Fibroblast of the aortic adventitia (primary cell): ENCODE measurements around the gene HGF. TPM values are rescaled to one million over a fixed set of nuclear protein-coding genes. Genes with fewer than 3 reads are reported as not detected.
A peak's percentile ranks its signal among the peaks of the same experiment; 100 is the strongest.

Experiments used
- DNase-seq: peaks from one replicate; pipeline ENCODE4 v3.0.0-alpha.2; 2010; ENCODE audit warnings: low read depth
- H3K4me3 ChIP-seq: 2 replicates; pipeline ENCODE4 v1.5.1; 2011; ENCODE audit warnings: low read depth, mild to moderate bottlenecking, control low read depth, low read length, moderate library complexity
- CTCF ChIP-seq: IDR thresholded peaks from 2 replicates; pipeline ENCODE4 v1.5.1; 2011; ENCODE audit warnings: mild to moderate bottlenecking, low read length, control low read depth, inconsistent platforms; ENCODE audit not compliant: insufficient read depth
- total RNA-seq: library from RNA; depleted of rRNA; stranded (reverse); fragments of >200 nt; gene quantifications from 2 replicates; pipeline ENCODE4 v1.2.3, GENCODE V29; 2012; ENCODE audit warnings: low replicate concordance

The HGF gene
- total RNA-seq, 1 donor: 194 TPM

GRCh38 chr7:81721437-81721836 is 48.4 kb downstream of the HGF start:
- DNase-seq: no peak
- TF ChIP-seq CTCF: no peak
- H3K4me3 ChIP-seq: no peak overlapping the region

- no peak for DNase-seq
- no peak for TF ChIP-seq CTCF
Observed at GRCh38 chr7:81719865-81720264, 50.0 kb downstream of the HGF start.

GRCh38 chr7:81715984-81716588 is 53.8 kb downstream of the HGF start:
- DNase-seq: peak; percentile 56
- peak; percentile 39 for TF ChIP-seq CTCF
- H3K4me3 ChIP-seq: no peak overlapping the region

More at GRCh38 chr7:81719865-81720264, 50.0 kb downstream of the HGF start:
- H3K4me3 ChIP-seq: no peak overlapping the region

GRCh38 chr7:81714306-81714705 is 55.5 kb downstream of the HGF start:
- H3K4me3 ChIP-seq: no peak overlapping the region
- DNase-seq: no peak
- no peak for TF ChIP-seq CTCF

- DNase-seq: no peak
- TF ChIP-seq CTCF: no peak
- no peak overlapping the region for H3K4me3 ChIP-seq
Observed at GRCh38 chr7:81710751-81711150, 59.1 kb downstream of the HGF start.

- no peak overlapping the region for H3K4me3 ChIP-seq
- TF ChIP-seq CTCF: no peak
- no peak for DNase-seq
Observed at GRCh38 chr7:81709836-81710235, 60.0 kb downstream of the HGF start.

GRCh38 chr7:81707966-81708365 is 61.9 kb downstream of the HGF start:
- TF ChIP-seq CTCF: no peak
- H3K4me3 ChIP-seq: no peak overlapping the region
- no peak for DNase-seq
